Lower lobe of right lung (tissue), 2 donors: ENCODE measurements around the gene SQOR. TPM values are rescaled to one million over a fixed set of nuclear protein-coding genes. Genes with fewer than 3 reads are reported as not detected.

Experiments used
- ATAC-seq, 2 donors: fragments of 200-7000 bp; cut with Tn5 transposase; one replicate each; pipeline ENCODE4 v1.9.1; 2020 to 2022; ENCODE audit warnings: mild to moderate bottlenecking in 2 of 2, moderate library complexity in 2 of 2
- DNase-seq: peaks from one replicate; pipeline ENCODE4 v3.0.0-alpha.2; 2020
- H3K27ac ChIP-seq: fragments of 200-600 bp; one replicate; pipeline ENCODE4 v1.8.0; 2022
- H3K27me3 ChIP-seq: fragments of 200-600 bp; one replicate; pipeline ENCODE4 v1.8.0; 2022; ENCODE audit warnings: low read depth
- H3K36me3 ChIP-seq: fragments of 200-600 bp; one replicate; pipeline ENCODE4 v1.8.0; 2022; ENCODE audit warnings: mild to moderate bottlenecking
- H3K4me1 ChIP-seq: fragments of 200-600 bp; one replicate; pipeline ENCODE4 v1.8.0; 2022
- H3K4me3 ChIP-seq: fragments of 200-600 bp; one replicate; pipeline ENCODE4 v1.8.0; 2022; ENCODE audit warnings: mild to moderate bottlenecking
- H3K9me3 ChIP-seq: fragments of 200-600 bp; one replicate; pipeline ENCODE4 v1.8.0; 2022
- CTCF ChIP-seq: fragments of 200-600 bp; IDR thresholded peaks from one replicate; pipeline ENCODE4 v1.8.0; 2022; ENCODE audit warnings: antibody characterized with exemption, mild to moderate bottlenecking
- intact Hi-C: fragments of 100-400 bp; cut with DNase I; formaldehyde crosslinking; loops from one replicate; pipeline ENCODE4 v1.11.0; 2022
- total RNA-seq: library from RNA; stranded (reverse); fragmentation: NEBNext Ultra II Directional; extraction: Animal tissue kit (Norgen Biotek cat#: 25700); gene quantifications from one replicate; pipeline ENCODE4 v1.2.1, GENCODE V29; 2021
- donor health status: DM: no; HTN: yes; CAD: no; lungs with severe emphysema.

SQOR gene
- total RNA-seq, 1 donor from 2014 or later: 97.1 TPM

- H3K9me3 ChIP-seq: no peaks in the 10 kb centered on the region
- no peaks in the 10 kb centered on the region for H3K27me3 ChIP-seq
- peaks cover 100% of the 10 kb centered on the region for H3K36me3 ChIP-seq
- intact Hi-C loops: no loop called here
- DNase-seq: no peak
- no peak overlapping the region for H3K27ac ChIP-seq
- no peak for ATAC-seq
- no peak for TF ChIP-seq CTCF
- H3K4me3 ChIP-seq: no peak overlapping the region
- no peaks in the 10 kb centered on the region for H3K4me1 ChIP-seq
These were observed 43.8 kb downstream of the SQOR start for GRCh38 chr15:45678459-45679178.

GRCh38 chr15:45684533-45684932, 49.7 kb downstream of the SQOR start:
- H3K4me1 ChIP-seq: no peaks in the 10 kb centered on the region
- H3K27ac ChIP-seq: no peak overlapping the region
- H3K9me3 ChIP-seq: no peaks in the 10 kb centered on the region
- ATAC-seq (no peak), DNase-seq (no peak)
- H3K27me3 ChIP-seq: no peaks in the 10 kb centered on the region
- H3K36me3 ChIP-seq: peaks cover 100% of the 10 kb centered on the region
- TF ChIP-seq CTCF: no peak
- H3K4me3 ChIP-seq: no peak overlapping the region
- intact Hi-C loops: no loop called here

GRCh38 chr15:45689616-45690015, 54.8 kb downstream of the SQOR start:
- H3K27ac ChIP-seq: no peak overlapping the region
- intact Hi-C loops: no loop called here
- TF ChIP-seq CTCF: no peak
- no peaks in the 10 kb centered on the region for H3K4me1 ChIP-seq
- H3K27me3 ChIP-seq: no peaks in the 10 kb centered on the region
- peaks cover 92% of the 10 kb centered on the region for H3K36me3 ChIP-seq
- no peak for DNase-seq
- no peak overlapping the region for H3K4me3 ChIP-seq
- ATAC-seq: no peak
- no peaks in the 10 kb centered on the region for H3K9me3 ChIP-seq

GRCh38 chr15:45690581-45691260, 55.9 kb downstream of the SQOR start:
- Histone ChIP-seq H3K4me1 (no peaks in the 10 kb centered on the region), H3K4me3 (no peak overlapping the region), H3K36me3 (peaks cover 90% of the 10 kb centered on the region), H3K27ac (no peak overlapping the region), H3K27me3 (no peaks in the 10 kb centered on the region), H3K9me3 (no peaks in the 10 kb centered on the region)
- ATAC-seq (no peak), DNase-seq (no peak)
- TF ChIP-seq CTCF: no peak
- intact Hi-C loops: no loop called here

- H3K4me1 ChIP-seq: peaks cover 9% of the 10 kb centered on the region
- H3K4me3 ChIP-seq: no peak overlapping the region
- H3K27me3 ChIP-seq: peaks cover 11% of the 10 kb centered on the region
- H3K36me3 ChIP-seq: no peaks in the 10 kb centered on the region
- no peak overlapping the region for H3K27ac ChIP-seq
- DNase-seq (no peak), ATAC-seq (no peak)
- no peaks in the 10 kb centered on the region for H3K9me3 ChIP-seq
- TF ChIP-seq CTCF: no peak
- intact Hi-C loops: no loop called here
These were observed 66.3 kb downstream of the SQOR start for GRCh38 chr15:45701108-45701507.
